GM18907 (cell line): Measurements from ENCODE around the gene RIC3.

Source experiments
- ATAC-seq: cut with Tn5 transposase; IDR thresholded peaks from one replicate; pipeline ENCODE4 v1.9.1; 2021; ENCODE audit warnings: mild to moderate bottlenecking, moderate library complexity; ENCODE audit not compliant: unreplicated experiment

RIC3 gene

DNA sequence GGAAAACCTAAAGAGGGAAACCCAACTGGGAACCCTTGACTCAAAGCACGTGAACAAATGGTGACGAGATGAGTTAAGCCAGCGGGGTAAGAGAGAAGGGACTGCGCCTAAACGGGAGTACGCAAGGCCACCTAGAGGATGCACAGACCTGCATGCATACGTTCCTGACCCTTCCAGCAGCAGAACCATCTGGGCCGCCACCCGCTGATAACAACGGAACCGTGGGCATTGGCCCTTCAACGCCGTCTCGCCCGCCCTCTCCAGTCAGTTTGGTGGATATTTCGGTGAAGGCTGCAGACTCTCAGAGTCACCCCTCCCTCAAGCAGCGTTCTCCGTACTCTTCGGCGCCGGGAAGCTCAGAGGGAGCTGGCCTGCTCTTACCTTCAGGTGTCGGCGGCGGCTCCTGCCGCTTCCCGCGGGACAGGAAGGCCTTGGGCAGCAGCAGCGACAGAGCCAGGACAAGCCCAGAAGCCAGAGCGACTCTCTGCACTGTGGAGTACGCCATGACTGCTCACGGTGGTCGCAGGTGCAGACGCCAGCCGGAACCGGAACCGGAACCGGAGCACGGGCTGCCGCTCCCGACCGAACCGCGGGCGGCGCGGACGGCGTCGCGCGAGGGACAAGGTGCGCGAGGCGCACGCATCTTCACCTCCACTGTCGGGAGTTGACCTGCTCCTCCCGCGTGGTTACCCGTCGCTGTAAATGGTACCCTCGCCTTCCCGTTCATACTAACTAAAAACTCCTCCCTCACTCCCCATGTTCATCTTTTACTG lies at the start of gene RIC3:
Gene RIC3 (minus strand): TSS at position 541 of the 773 bp plus-strand sequence. CDS start 36 bp downstream, at position 505.
- ATAC-seq, result peak; percentile 73

- no peak for ATAC-seq
Measured at GRCh38 chr11:8218409-8218808, 49.6 kb upstream of the RIC3 start.

DNA sequence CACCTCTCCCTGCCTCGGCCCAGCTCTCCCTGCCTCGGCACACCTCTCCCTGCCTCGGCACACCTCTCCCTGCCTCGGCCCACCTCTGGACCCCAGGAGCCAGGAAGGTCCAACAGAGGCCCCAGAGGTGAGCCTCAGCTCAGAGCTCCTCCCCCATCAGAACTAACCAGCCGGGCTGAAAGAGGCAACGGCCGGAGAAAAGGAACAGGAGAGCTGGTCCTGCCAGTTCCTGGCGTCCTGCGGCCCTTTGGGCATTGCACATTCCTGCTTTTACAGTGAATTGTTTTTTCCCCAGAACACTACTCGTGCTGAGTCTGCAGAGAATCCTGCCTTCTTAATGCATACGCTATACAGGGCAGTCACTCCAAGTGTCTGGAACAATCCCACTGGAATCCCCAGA lies 49.1 kb upstream of the RIC3 start:
- ATAC-seq, result no peak

DNA sequence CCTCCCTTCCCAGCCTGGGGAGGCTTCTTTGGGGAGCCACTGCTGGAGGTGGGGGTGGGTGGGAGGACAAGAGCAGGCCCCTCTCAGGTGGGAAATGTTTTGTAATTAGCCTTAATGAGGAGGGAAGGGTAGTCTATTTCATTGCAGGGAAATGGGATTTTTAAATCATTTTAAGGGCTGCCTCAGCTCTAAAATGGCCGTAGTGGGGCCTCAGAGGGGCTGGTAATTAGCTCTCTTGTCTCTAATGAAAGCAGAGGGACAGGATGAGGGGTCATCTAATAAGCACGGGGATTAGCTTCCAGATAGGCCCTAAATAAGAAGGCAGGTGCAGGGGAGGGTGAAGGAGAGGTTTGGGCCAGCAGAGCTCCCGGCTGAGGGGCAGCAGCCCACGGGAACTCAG lies 48.3 kb upstream of the RIC3 start:
- no peak for ATAC-seq

- no peak for ATAC-seq
Measured at GRCh38 chr11:8213376-8213775, 44.6 kb upstream of the RIC3 start.

DNA sequence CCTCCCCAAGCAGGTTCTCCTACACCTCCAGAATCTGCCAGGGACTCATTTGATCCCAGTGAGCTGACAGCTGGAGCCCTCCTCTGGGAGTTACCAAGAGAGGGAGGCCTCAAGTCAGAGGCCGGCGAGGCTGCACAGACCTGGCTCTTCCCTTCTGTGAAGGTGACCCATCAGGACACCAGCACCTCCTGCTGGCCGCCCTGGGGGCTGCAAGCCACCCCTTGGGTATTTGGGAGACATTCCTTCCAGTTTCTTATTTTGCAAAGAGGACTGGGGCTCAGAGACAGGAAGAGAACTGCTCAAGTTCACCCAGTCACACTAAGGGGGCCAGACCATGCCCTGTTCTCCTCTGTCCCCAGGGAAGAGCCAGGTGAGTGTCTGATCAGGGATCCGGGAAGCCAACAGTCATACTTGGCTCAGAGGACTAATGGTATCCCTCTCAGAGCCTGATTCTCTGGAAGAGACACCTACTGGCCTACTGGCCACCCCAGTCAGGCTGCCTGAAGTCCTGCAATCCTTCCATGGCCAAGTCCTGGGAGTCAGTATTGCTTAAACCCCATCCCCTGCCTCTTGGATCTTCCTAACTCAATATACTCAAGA lies 40.5 kb upstream of the RIC3 start:
- no peak for ATAC-seq

DNA sequence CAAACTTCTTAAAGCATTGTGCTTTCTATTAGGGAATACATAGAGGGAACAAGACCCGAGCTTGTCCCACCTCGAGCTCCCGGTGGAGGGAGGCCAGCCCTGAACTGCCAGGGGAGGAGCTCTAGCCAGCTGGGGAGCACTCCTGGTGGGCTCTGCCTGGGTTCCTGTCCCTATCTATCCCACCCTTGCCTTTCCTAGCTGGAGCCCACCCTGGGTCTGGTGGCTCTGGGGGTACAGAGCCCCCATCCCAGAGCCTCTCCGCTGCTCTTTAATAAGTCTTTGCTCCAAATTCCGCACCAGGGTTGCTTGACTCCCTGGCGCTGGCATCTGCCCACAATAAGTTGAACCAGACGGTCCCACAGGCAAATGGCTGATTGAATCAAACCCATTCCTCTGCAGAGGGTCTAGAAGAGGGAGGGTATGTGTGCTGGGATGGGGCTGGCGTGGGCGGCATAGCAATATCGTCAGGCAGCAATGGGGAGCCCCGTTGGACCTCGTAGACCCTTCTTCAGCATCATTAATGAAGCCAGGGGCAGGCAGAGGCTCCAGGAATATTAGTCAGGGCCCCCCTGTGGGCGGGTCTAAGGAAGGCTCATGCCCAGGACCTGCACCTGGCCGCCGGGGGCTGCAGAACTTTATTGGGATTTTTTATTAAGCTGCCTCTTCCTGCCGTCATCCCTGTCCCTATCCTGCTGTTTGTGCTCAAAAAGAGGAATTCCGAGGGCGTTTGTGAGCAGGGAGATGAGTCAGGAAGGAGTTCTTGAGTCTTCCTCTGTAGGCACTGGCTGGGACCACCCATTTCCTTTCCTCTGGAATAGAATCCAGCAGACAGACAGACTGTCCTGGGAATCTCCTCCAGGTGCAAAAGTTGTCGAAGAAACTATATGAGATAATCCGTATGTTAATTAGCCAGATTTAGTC lies 38.5 kb upstream of the RIC3 start:
- ATAC-seq, result no peak

- ATAC-seq, result no peak
Measured at GRCh38 chr11:8206251-8207079, 37.6 kb upstream of the RIC3 start.

DNA sequence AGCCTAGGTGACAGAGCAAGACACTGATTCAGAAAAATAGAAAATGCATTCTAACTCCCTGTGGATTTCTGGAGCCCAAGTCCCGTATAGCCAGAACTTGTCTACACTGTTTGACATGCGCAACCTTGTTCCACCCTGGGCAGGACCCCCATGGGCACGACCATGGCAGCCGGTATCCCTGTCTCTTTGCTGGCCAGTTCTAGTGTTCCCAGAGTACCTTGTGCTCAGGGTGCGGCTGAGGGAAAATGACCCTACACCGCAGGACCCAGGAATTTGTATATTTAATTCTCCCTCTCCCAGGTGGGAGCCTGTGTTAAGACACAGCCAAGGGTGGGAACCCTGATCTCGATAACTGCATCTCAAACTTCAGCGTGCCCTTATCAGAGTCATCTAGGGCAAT lies 36.7 kb upstream of the RIC3 start:
- no peak for ATAC-seq

- ATAC-seq, result no peak
Measured at GRCh38 chr11:8204596-8204995, 35.8 kb upstream of the RIC3 start.

- no peak for ATAC-seq
Measured at GRCh38 chr11:8204025-8204424, 35.2 kb upstream of the RIC3 start.

GRCh38 chr11:8203414-8203715 lies 34.5 kb upstream of the RIC3 start:
- no peak for ATAC-seq

GRCh38 chr11:8202516-8203413 lies 33.9 kb upstream of the RIC3 start:
- no peak for ATAC-seq

DNA sequence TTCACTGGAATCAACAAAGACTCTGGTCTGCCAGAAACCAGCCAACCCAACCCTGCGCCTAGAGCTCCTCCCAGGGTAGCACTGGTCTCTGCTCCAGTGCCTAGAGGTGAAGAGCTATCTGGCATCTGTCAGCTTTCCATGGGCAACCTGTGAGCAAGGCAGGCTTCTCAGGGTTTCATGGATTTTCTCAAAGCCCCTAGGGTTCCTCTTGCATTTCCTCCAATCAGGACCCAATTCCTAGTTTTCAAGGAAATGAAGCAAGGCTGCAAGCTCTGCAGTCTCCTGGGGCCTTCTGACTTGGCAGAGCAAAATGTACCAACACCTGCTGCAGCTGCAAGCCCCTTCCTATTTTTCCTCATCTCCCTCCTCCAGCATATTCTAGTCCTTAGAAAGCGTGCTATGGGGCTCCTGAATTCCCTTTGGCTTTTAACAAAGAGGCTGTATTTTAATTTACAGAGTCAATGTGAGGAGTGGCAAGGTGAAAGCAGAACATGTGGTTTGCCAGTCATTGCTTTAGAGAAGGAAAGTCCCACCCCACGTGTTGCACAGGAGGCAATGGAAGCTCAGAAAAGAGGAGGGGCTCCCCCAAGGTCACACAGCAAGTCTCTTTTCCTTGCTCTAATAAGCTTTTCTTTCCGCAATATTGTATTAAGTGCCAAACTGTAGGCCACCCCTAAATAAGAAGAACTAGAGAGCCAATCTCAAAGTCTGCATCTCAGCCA lies 33.0 kb upstream of the RIC3 start:
- peak; percentile 86 for ATAC-seq

DNA sequence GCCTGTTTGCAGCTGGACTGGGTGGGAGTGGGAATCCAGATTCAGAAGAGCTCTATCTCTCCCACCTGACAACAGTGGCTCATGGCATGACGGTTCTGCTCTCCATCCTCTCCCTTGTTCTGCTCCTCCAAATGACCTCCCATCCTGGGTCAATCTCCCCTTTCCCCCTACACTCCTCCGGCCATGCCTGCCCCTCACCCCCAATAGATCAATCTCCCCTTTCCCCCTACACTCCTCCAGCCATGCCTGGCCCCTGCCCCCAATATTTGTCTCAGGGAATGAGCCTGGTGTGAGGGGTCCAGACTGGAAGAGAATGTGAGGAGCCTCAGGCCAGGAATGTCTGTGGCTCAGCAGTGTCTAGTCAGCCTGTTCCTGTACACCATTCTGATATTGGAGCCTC lies 30.9 kb upstream of the RIC3 start:
- no peak for ATAC-seq

DNA sequence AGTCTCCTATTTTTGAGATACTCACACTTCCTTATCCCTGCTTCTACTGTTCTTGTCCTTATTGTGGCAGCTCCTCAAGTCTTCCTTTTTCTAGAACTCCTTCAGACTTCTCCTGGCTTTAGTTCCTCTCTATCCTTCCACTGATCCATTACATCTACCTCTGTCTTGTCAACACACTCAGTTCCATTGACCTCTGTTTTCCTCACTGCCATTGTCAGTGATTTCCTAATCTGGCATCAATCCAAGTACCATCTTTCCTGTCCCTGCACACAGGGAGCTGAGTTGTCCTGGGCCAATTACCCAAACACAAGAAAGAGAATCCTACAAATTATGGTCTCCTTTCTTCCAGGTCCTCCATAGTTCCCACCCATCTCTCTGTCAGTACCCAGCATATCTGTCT lies 27.9 kb upstream of the RIC3 start:
- no peak for ATAC-seq

DNA sequence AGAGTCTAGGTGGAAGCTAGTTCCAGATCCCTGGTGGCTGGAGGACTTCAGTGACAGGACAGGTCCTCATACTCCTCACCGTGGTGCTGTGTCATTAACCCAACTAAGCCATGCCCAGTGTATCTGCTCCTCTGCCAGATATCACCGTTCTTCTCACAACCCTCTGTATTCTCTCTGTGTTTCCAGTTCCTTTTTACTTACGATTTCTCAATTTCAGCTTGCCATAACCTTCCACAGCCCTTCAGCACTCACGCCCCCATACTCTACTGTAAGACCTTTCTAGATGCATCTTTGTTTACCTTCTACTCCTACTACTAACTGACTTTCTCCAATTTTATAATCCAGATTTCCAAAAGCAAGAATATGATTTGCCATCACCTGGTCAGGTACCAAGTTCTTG lies 26.1 kb upstream of the RIC3 start:
- no peak for ATAC-seq

DNA sequence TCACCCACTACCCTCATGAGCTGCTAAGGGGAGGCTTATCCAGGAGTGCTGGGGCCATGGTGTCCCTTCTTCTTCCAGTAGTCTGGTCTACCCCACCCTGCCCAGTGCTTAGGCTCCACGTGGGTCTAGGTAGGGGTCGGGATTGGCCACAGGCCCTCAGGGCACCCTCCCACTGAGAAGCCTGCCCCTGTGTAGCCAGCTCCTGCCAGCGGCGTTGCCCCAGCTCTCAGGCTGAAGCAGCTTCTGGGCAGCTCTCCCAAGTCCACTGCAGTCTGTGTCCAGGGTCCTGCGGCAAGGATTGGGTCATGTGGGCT lies 24.0 kb upstream of the RIC3 start:
- peak; percentile 21 for ATAC-seq
